Activated CD4-positive, alpha-beta memory T cell treated with anti-CD3 and anti-CD28 coated beads for 36 hours (primary cell): ENCODE measurements around the gene LCA5L. TPM values are rescaled to one million over a fixed set of nuclear protein-coding genes. Genes with fewer than 3 reads are reported as not detected.
A peak's percentile ranks its signal among the peaks of the same experiment; 100 is the strongest.
"Not testable (repeated sequence)": the region's sequence is repeated elsewhere in the genome, so short reads cannot be mapped to it uniquely, and the experiment has no call there.

ENCODE experiments used
- CTCF ChIA-PET: fragments of 350-600 bp; sonication (Branson Sonifier 250); formaldehyde crosslinking; loops from one replicate; lab custom pipeline; 2021; ENCODE audit warnings: antibody characterized with exemption, inconsistent platforms; lab: Charles Lee
- POLR2A ChIA-PET: fragments of 350-600 bp; sonication (Branson Sonifier 250); formaldehyde crosslinking; loops from one replicate; lab custom pipeline; 2021; ENCODE audit warnings: antibody characterized with exemption; lab: Charles Lee
- DNase-seq: peaks from one replicate; pipeline ENCODE4 v3.0.0-alpha.2; 2020
- H3K27ac Mint-ChIP-seq: one replicate; pipeline ENCODE4 v1.8.0; 2021; ENCODE audit warnings: mixed read lengths
- H3K27me3 Mint-ChIP-seq: one replicate; pipeline ENCODE4 v1.8.0; 2021; ENCODE audit warnings: mixed read lengths
- H3K36me3 Mint-ChIP-seq: one replicate; pipeline ENCODE4 v1.8.0; 2021; ENCODE audit warnings: mixed read lengths
- H3K4me1 Mint-ChIP-seq: one replicate; pipeline ENCODE4 v1.8.0; 2021; ENCODE audit warnings: low read depth, mixed read lengths
- H3K4me3 Mint-ChIP-seq: one replicate; pipeline ENCODE4 v1.8.0; 2021; ENCODE audit warnings: mild to moderate bottlenecking, mixed read lengths
- H3K9me3 Mint-ChIP-seq: one replicate; pipeline ENCODE4 v1.8.0; 2021; ENCODE audit warnings: mixed read lengths
- intact Hi-C: fragments of 100-400 bp; cut with micrococcal nuclease; formaldehyde crosslinking; loops from one replicate; pipeline ENCODE4 v1.15.1; 2023
- total RNA-seq, 2 experiments: library from RNA; stranded (reverse); gene quantifications; one replicate each; pipeline ENCODE4 v1.2.3, GENCODE V29; 2021

LCA5L gene
- total RNA-seq, 2 experiments from 2014 or later = 0.22 to 0.36 TPM

GRCh38 chr21:39444421-39445180 is 977 bp downstream of the LCA5L start:
- DNase-seq = no peak
- CTCF ChIA-PET = interaction anchor here (0.8 to 1.5 kb wide), 2 partner anchors 14 to 53 kb away, joined by 3 to 5 read pairs; no protein-coding TSS in a partner anchor
- peak overlapping the region; percentile 84 for H3K4me3 Mint-ChIP-seq
- H3K27ac Mint-ChIP-seq = no peak overlapping the region
- peaks cover 2% of the 10 kb centered on the region for H3K27me3 Mint-ChIP-seq
- no peaks in the 10 kb centered on the region for H3K36me3 Mint-ChIP-seq
- intact Hi-C loops = loop anchor here (1.0 to 10.0 kb wide), 3 partner anchors 56 to 710 kb away; a partner anchor contains a TSS
- peaks cover 13% of the 10 kb centered on the region for H3K4me1 Mint-ChIP-seq
- no peaks in the 10 kb centered on the region for H3K9me3 Mint-ChIP-seq
- POLR2A ChIA-PET = interaction anchor here (1.5 kb wide), 1 partner anchor 64 kb away, joined by 4 read pairs; a partner anchor contains a TSS

GRCh38 chr21:39441502-39442475 is 3.8 kb downstream of the LCA5L start:
- POLR2A ChIA-PET = interaction anchor here (0.6 kb wide), 1 partner anchor 112 kb away, joined by 4 read pairs; no protein-coding TSS in a partner anchor
- peaks cover 13% of the 10 kb centered on the region for H3K4me1 Mint-ChIP-seq
- CTCF ChIA-PET = interaction anchor here (0.6 to 1.9 kb wide), 19 partner anchors 8 to 693 kb away, joined by 3 to 10 read pairs (median 4); no protein-coding TSS in a partner anchor
- no peak overlapping the region for H3K27ac Mint-ChIP-seq
- no peak overlapping the region for H3K4me3 Mint-ChIP-seq
- H3K27me3 Mint-ChIP-seq = peaks cover 7% of the 10 kb centered on the region
- intact Hi-C loops = loop anchor here (2.0 to 10.0 kb wide), 2 partner anchors 259 to 707 kb away; partner anchors contain the start of gene PSMG1
- H3K36me3 Mint-ChIP-seq = no peaks in the 10 kb centered on the region
- DNase-seq = peak; percentile 36
- H3K9me3 Mint-ChIP-seq = no peaks in the 10 kb centered on the region

DNA sequence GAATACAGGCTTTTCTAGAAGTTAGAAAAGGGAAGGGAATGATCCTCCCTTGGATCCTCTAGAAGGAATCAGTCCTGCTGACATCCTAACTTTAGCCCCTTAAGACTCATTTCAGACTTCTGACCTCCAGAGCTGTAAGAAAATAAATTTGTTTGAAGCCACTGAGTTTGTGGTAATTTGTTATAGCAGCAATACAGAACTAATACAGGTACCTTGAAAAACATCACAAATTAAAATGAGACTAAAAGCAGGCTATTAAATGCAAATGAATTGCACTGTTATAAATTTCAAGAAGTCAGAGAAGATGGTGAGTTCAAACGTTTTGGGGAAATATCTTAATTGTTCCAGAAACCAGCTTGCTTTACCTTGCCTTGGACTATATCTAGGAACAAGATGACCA is 6.3 kb downstream of the LCA5L start:
- H3K27me3 Mint-ChIP-seq = peaks cover 7% of the 10 kb centered on the region
- no peak overlapping the region for H3K27ac Mint-ChIP-seq
- intact Hi-C loops = no loop called here
- H3K4me3 Mint-ChIP-seq = no peak overlapping the region
- H3K36me3 Mint-ChIP-seq = no peaks in the 10 kb centered on the region
- H3K4me1 Mint-ChIP-seq = no peaks in the 10 kb centered on the region
- POLR2A ChIA-PET = no interaction called here
- H3K9me3 Mint-ChIP-seq = no peaks in the 10 kb centered on the region
- CTCF ChIA-PET = interaction anchor here (0.7 to 1.4 kb wide), 2 partner anchors 66 to 256 kb away, joined by 3 read pairs; partner anchors contain the start of gene PSMG1
- DNase-seq = no peak

DNA sequence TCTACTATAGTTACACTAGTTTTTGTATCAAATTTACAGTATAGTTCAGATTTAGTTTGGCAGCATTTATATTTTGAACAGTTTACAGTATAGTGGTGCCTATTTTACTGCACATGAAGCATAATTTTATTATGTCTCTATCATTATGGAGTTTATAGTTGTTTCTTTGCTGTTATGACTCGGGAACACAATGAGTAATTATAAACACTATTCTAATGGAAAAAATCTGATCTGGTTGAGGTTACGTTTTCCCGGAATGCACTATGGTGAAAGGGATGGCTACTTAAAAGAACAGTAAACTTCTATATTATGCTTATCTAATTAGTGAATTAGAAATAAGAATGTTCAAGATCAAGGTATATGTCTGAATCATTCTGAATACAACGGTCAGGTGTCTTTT is 10.6 kb downstream of the LCA5L start:
- Mint-ChIP-seq H3K4me1 (no peaks in the 10 kb centered on the region), H3K9me3 (no peaks in the 10 kb centered on the region), H3K27ac (no peak overlapping the region), H3K36me3 (no peaks in the 10 kb centered on the region), H3K27me3 (peaks cover 13% of the 10 kb centered on the region), H3K4me3 (no peak overlapping the region)
- intact Hi-C loops = no loop called here
- CTCF ChIA-PET = no interaction called here
- no peak for DNase-seq
- POLR2A ChIA-PET = no interaction called here

- intact Hi-C loops = no loop called here
- POLR2A ChIA-PET = no interaction called here
- Mint-ChIP-seq H3K4me3 (no peak overlapping the region), H3K4me1 (no peaks in the 10 kb centered on the region), H3K36me3 (no peaks in the 10 kb centered on the region), H3K9me3 (no peaks in the 10 kb centered on the region), H3K27ac (no peak overlapping the region), H3K27me3 (peaks cover 7% of the 10 kb centered on the region)
- DNase-seq = no peak
- CTCF ChIA-PET = interaction anchor here (0.6 to 2.8 kb wide), 3 partner anchors 10 to 14 kb away, joined by 3 to 10 read pairs (median 3); partner anchors contain the start of gene LCA5L
Observed at GRCh38 chr21:39430954-39431353, 14.6 kb downstream of the LCA5L start.

DNA sequence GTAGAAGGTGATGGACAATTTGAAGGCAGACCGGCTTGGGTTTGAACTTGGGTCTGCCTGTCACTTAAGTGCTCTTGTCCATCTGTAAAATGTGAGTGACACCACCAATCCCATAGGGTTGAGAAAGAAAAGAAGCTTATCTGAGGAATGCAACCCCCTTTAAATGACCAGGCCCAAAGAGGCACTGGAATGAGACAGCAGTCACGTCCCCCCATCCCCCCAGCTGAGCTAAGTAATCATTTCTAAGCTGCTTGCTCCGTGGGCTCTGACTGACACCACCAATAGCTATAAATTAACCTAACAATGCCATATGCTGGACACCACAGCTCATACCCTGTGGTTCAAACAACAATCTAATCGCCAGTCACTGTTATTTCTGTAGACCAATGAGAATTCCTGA is 15.1 kb downstream of the LCA5L start:
- H3K36me3 Mint-ChIP-seq = no peaks in the 10 kb centered on the region
- DNase-seq = no peak
- CTCF ChIA-PET = interaction anchor here (0.6 to 2.8 kb wide), 3 partner anchors 11 to 15 kb away, joined by 3 to 10 read pairs (median 3); partner anchors contain the start of gene LCA5L
- H3K9me3 Mint-ChIP-seq = no peaks in the 10 kb centered on the region
- no peak overlapping the region for H3K27ac Mint-ChIP-seq
- H3K4me3 Mint-ChIP-seq = no peak overlapping the region
- POLR2A ChIA-PET = no interaction called here
- intact Hi-C loops = no loop called here
- no peaks in the 10 kb centered on the region for H3K4me1 Mint-ChIP-seq
- H3K27me3 Mint-ChIP-seq = peaks cover 7% of the 10 kb centered on the region

GRCh38 chr21:39430016-39430415 is 15.6 kb downstream of the LCA5L start:
- H3K4me1 Mint-ChIP-seq = no peaks in the 10 kb centered on the region

DNA sequence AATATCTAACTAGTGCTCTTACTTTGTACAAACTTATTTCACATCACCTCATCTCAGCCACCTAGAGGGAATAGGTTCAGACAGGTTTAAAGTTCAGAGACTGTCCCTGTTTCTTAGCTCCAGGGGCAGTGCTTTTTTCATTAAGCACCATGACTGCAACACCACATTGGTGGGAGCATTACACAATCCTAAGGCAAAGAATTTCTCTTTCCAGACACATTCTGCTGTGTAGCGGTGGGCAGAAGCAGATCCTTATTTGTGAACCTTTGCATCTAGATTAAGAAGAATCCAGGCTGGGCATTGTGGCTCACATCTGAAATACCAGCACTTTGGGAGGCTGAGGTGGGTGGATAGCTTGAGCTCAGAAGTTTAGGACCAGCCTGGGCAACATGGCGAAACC is 16.1 kb downstream of the LCA5L start:
- ChIA-PET POLR2A (no interaction called here), CTCF (no interaction called here)
- H3K27me3 Mint-ChIP-seq = peaks cover 7% of the 10 kb centered on the region
- H3K4me3 Mint-ChIP-seq = no peak overlapping the region
- no peaks in the 10 kb centered on the region for H3K4me1 Mint-ChIP-seq
- intact Hi-C loops = no loop called here
- no peak overlapping the region for H3K27ac Mint-ChIP-seq
- H3K9me3 Mint-ChIP-seq = no peaks in the 10 kb centered on the region
- no peaks in the 10 kb centered on the region for H3K36me3 Mint-ChIP-seq
- no peak for DNase-seq

More at GRCh38 chr21:39430016-39430415, 15.6 kb downstream of the LCA5L start:
- Mint-ChIP-seq H3K27ac (no peak overlapping the region), H3K4me3 (no peak overlapping the region), H3K9me3 (no peaks in the 10 kb centered on the region), H3K36me3 (no peaks in the 10 kb centered on the region), H3K27me3 (peaks cover 7% of the 10 kb centered on the region)
- DNase-seq = no peak
- intact Hi-C loops = no loop called here
- ChIA-PET CTCF (interaction anchor here (1.5 to 2.8 kb wide), 2 partner anchors 11 to 15 kb away, joined by 3 to 10 read pairs; partner anchors contain the start of gene LCA5L), POLR2A (no interaction called here)

- no peak for DNase-seq
- no peak overlapping the region for H3K27ac Mint-ChIP-seq
- no peaks in the 10 kb centered on the region for H3K36me3 Mint-ChIP-seq
- H3K4me3 Mint-ChIP-seq = no peak overlapping the region
- no peaks in the 10 kb centered on the region for H3K27me3 Mint-ChIP-seq
- no peaks in the 10 kb centered on the region for H3K9me3 Mint-ChIP-seq
- intact Hi-C loops = no loop called here
- POLR2A ChIA-PET = no interaction called here
- CTCF ChIA-PET = no interaction called here
- H3K4me1 Mint-ChIP-seq = no peaks in the 10 kb centered on the region
Observed at GRCh38 chr21:39422527-39423241, 22.9 kb downstream of the LCA5L start.

- POLR2A ChIA-PET, H3K27ac Mint-ChIP-seq, H3K27me3 Mint-ChIP-seq, H3K36me3 Mint-ChIP-seq, H3K4me1 Mint-ChIP-seq, H3K9me3 Mint-ChIP-seq, H3K4me3 Mint-ChIP-seq, DNase-seq, CTCF ChIA-PET, intact Hi-C loops: not testable (repeated sequence)
Observed at GRCh38 chr21:39419204-39419603, 26.4 kb downstream of the LCA5L start.

- no peaks in the 10 kb centered on the region for H3K4me1 Mint-ChIP-seq
- ChIA-PET POLR2A (no interaction called here), CTCF (no interaction called here)
- H3K9me3 Mint-ChIP-seq = peaks cover 8% of the 10 kb centered on the region
- no peak overlapping the region for H3K4me3 Mint-ChIP-seq
- intact Hi-C loops = no loop called here
- H3K36me3 Mint-ChIP-seq = peaks cover 11% of the 10 kb centered on the region
- H3K27me3 Mint-ChIP-seq = no peaks in the 10 kb centered on the region
- no peak for DNase-seq
- no peak overlapping the region for H3K27ac Mint-ChIP-seq
Observed at GRCh38 chr21:39406065-39406464, 39.5 kb downstream of the LCA5L start.
